HG02642 (cell line): ENCODE data around the gene UBE3A.
"Not testable (repeated sequence)": the region's sequence is repeated elsewhere in the genome, so short reads cannot be mapped to it uniquely, and the experiment has no call there.

Source experiments
- ATAC-seq: cut with Tn5 transposase; IDR thresholded peaks from one replicate; pipeline ENCODE4 v1.9.1; 2021; ENCODE audit warnings: mild to moderate bottlenecking; ENCODE audit not compliant: unreplicated experiment, poor library complexity

The UBE3A gene

DNA sequence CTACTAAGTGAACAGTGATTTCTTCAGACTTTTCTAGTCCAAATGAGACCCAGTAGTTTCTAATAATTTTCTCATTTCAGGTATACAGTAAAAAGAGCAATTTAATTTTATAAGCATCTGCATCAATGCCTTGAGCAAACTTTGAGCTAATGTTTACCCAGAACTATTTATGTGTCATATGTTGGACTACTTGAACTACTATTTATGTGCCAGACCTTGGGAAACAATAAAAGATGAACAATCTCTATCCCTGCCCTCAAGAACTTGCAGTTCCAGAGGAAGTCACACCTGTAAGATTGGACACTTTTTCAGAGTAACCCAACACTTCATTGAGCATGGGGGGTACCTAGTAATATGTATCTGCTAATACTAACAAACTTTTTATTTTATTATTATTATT is 2.3 kb upstream of the UBE3A start:
- ATAC-seq = no peak

- ATAC-seq = peak; percentile 7
These were observed 579 bp upstream of the UBE3A start for GRCh38 chr15:25439369-25439836.

DNA sequence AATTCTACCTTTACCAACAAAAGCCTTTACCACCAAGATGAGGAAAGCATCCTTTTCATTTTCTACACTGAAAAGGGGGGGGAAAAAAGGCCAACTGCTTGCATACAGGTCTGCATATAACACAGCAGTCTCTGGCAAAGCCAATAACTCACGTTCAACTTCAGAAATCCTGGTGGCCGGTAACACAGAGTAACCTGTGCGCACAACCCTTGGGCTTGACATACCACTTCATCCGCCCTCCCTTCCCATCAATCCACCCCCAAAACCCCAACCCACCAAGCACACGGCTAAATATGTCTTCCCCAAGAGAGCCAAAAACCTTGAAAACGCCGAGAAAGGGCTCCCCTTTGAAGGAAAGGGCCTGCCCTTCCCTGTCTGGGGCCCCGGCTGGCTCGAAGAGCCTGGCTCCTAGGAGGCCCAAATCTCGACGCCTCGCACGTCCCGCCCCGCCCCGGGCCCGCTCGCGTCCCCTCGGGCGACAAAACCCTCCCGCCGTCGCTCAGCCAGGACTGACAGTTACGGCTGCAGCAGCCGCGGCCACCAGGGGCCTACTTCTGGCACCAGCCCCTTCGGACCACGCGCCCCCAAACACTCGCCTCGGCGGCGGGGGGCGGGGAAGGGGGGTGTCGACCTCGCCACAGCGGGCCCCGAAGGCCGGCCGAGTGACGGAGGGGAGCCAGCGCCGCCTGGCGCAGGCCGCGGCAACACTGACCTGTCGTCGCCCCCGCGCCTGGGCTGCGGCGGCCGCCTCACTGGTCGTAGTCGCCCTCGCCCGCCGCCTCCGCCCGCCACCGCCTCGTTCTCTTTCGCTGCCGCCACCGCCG is 835 bp downstream of the UBE3A start:
- ATAC-seq = peak; percentile 53

GRCh38 chr15:25436707-25437106 is 2.1 kb downstream of the UBE3A start:
- ATAC-seq = no peak

DNA sequence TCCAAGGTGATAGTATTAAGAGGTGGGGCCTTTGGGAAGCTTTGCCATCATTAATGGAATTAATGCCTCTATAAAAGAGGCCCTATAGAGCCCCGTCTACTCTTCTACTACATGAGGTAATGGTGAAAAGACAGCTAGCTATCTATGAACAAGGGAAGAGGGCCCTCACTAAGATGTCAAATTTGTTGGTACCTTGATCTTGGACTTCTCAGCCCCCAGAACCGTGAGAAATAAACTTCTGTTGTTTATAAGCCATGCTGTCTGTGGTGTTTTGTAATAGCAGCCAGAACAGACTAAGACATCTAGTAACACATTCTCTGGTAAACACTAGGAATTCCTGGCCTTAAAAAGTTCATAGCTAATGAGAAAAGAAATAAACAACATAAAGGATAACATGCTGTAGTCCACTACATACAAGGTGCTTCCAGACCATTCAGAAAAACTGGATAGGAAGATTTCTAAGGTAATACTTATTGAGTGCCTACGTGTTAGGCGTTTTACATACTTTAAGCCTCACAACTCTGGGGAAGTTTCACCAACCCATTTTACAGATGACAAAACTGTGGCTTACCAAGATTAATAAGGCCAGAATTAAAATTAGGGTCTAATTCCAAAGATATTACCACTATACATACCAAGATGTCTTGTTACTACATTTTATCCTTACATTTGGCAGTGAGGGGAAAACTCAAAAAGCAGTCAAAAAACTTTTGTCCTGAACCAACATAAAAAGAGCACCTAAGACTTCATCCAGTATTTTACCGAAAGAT is 3.2 kb downstream of the UBE3A start:
- no peak for ATAC-seq

DNA sequence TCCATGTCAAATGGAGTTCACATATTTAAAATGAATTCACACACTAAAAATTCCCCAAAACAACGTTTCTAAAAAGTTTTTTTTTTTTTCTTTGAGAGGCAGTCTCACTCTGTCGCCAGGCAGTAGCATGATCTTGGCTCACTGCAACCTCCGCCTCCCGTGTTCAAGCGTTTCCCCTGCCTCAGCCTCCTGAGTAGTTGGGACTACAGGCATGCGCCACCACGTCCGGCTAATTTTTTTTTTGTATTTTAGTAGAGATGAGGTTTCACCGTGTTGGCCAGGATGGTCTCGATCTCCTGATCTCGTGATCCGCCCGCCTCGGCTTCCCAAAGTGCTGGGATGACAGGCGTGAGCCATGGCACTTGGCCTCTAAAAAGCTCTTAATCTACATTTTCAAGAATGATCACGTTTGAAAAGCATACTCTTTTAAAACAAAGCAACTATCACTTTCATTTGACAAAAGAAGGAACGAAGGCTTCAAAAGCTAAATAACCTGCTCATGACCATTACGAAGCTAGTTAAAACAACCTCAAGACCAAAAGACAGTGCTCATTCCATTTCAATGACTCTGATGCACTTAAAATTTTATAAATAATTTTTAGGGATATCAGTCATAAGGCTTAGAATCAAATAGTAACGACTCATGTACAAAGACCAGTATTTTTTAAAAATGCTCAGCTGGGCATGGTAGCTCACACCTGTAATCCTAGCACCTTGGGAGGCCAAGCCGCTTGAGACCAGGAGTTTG is 5.5 kb downstream of the UBE3A start:
- ATAC-seq = no peak

DNA sequence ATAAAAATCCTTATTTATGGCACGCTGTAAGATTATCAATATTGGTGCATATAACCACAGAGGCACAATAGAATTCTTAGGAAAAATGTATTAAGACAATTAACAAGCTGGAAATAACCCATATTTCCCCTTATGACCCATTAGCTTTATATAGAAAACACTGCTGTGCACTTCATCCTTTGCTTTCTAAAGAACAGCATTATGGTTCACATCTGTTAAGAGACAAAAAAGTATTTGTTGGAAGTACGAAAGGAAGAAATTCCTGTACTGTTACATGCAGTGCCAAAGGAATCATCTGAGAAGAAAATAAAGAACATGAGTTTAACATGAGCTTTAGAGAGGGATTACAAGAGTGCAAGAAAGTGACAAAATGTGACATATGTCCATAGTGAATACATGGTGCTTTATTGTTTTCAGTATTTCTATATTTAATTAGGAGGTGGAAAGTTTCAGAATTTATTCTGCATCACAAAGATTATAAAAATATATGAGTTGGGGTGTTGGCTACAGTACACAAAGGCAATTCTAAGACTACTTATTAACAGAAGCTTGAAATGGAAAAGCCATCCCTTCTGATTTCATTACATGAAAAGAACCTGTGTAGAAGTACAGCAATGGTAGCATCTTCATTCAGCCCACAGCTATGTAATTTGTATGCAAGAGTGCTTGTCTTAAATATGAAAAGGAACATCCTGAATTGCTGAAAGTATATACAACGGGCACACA is 6.8 kb downstream of the UBE3A start:
- ATAC-seq = no peak

DNA sequence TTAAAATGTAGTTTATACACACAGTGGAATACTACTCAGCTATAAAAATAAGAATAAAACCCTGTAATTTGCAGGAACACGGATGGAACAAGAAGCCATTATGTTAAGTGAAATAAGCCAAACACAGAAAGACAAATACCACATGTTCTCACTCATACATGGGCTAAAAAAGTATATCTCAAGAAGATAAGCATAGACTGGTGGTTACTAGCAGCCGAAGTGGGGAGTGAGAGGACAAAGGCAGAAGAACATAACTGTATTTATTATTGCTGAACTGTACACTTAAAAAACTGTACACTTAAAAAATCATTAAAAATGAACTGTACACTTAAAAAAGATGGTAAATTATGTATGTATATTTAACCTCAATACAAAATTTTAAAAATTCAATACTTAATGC is 11.0 kb downstream of the UBE3A start:
- ATAC-seq = no peak

GRCh38 chr15:25426896-25427610 is 11.8 kb downstream of the UBE3A start:
- ATAC-seq = no peak

DNA sequence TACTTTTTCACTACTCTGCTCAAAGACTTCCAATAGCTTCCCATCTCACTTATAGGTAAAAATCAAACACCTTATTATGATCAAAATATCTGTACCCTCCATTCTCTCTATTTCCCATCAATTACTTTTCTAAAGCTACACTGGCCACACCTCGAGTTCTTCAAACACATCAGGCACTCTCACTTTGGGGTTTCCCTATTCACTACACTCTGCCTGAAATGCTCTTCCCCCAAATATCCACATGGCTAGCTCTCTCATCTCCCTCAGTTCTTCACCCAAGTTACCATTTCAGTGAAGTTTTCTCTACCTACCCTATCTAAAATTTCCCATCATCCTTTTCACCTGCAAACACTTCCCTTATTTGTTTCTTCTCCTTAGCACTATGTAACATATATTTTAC is 14.8 kb downstream of the UBE3A start:
- no peak for ATAC-seq

DNA sequence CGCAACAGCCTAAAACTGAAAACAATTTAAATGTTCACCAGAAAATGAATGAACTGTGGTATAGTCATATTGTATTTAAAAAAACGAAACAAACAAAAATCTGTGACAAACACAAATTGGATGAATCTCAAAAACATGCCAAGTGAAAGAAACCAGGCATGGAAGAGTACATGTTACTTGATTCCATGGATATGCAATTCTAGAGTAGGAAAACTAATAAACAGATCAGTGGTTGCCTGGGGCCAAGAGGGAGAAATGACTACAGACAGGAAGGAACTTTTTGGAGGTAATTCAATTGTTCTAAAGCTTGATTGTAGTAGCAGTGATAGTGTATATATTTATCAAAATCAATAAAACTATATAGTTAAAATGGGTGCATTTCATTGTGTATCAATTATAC is 16.8 kb downstream of the UBE3A start:
- no peak for ATAC-seq

- ATAC-seq = no peak
These were observed 20.6 kb downstream of the UBE3A start for GRCh38 chr15:25418202-25418601.

DNA sequence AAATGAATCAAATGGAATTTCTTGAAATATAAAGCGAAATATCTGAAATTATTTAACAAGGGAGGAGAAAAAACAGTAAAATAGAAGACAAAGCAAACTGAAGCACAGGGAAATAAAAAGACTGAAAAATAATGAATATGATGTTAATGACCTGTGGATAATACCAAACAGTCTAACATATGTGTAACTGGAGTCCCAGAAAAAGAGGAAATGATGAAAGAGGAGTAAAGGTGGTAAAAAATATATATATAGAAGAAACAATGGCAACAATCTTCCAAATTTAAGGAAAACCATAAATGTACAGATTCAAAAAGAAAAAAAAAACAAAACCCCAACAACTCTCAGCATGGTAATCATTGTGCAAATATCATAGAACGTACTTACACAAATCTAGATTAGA is 21.2 kb downstream of the UBE3A start:
- ATAC-seq = no peak

- ATAC-seq = peak; percentile 65
These were observed 22.1 kb downstream of the UBE3A start for GRCh38 chr15:25416693-25417092.

DNA sequence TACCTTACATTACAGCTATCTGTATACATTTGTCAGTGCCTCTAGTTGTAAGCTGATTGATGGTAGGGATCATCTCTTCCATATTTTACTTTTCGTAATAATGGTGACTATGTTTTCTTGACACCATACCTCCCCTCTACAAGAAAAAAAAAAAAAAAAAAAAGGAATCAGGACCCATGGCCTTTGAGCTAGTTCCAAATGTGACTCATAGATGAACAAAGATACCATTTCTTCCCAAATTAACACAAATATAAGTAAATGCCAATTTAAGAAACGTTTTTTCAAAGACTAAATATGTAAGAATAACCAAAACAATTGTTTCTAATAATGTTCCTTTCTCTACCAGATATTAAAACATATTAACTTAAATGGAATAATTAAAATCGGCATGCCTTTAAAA is 23.1 kb downstream of the UBE3A start:
- no peak for ATAC-seq

GRCh38 chr15:25415217-25415616 is 23.6 kb downstream of the UBE3A start:
- no peak for ATAC-seq

- ATAC-seq = no peak
These were observed 28.2 kb downstream of the UBE3A start for GRCh38 chr15:25410649-25411048.

DNA sequence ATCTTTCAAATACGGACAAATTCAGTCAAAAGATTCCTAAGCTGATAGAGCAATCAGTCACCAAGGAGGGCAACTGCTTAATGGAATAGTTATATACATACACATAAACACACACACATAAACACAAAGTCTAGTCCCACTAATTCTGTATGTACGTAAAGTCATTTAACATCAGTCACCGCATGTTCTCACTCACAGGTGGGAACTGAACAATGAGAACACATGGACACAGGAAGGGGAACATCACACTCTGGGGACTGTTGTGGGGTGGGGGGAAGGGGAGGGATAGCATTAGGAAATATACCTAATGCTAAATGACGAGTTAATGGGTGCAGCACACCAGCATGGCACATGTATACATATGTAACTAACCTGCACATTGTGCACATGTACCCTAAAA is 29.1 kb downstream of the UBE3A start:
- ATAC-seq = not testable (repeated sequence)

- no peak for ATAC-seq
These were observed 29.9 kb downstream of the UBE3A start for GRCh38 chr15:25408929-25409328.

DNA sequence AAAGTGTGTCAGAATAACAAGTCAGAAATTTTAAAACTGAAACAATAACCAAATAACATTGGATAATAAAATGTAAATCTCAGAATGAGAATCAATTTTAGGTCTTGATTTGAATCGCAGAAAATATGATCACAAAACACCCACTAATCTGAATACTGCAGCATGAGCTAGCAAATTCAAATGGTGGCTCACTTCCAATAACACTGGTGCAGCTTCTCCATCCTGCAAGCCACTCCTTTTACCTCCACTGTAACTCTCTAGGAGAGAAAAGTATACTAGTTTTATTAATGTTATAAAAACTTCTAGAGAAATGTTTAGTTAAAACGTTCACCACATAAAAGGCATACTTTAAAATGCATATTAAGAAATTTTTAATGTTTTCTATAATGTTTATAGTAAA is 30.4 kb downstream of the UBE3A start:
- no peak for ATAC-seq
